Central memory CD4-positive, alpha-beta T cell (primary cell): ENCODE measurements around the gene CXCL6.

Source experiments
- DNase-seq: peaks from one replicate; pipeline ENCODE4 v3.0.0; 2022

CXCL6 gene

DNA sequence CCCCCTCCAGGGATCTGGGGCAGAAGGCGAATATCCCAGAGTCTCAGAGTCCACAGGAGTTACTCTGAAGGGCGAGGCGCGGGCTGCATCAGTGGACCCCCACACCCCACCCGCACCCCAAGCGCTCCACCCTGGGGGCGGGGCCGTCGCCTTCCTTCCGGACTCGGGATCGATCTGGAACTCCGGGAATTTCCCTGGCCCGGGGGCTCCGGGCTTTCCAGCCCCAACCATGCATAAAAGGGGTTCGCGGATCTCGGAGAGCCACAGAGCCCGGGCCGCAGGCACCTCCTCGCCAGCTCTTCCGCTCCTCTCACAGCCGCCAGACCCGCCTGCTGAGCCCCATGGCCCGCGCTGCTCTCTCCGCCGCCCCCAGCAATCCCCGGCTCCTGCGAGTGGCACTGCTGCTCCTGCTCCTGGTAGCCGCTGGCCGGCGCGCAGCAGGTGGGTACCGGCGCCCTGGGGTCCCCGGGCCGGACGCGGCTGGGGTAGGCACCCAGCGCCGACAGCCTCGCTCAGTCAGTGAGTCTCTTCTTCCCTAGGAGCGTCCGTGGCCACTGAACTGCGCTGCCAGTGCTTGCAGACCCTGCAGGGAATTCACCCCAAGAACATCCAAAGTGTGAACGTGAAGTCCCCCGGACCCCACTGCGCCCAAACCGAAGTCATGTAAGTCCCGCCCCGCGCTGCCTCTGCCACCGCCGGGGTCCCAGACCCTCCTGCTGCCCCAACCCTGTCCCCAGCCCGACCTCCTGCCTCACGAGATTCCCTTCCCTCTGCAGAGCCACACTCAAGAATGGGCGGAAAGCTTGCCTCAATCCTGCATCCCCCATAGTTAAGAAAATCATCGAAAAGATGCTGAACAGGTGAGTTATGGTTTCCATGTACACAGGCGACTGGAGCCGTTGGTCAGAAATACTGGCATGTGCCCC is 32.9 kb downstream of the CXCL6 start, which contains the start of gene CXCL1:
TSS of gene CXCL1 (plus strand) at position 264 of the 926 bp plus-strand sequence. CDS start at position 342, 78 bp downstream.
- no peak for DNase-seq

DNA sequence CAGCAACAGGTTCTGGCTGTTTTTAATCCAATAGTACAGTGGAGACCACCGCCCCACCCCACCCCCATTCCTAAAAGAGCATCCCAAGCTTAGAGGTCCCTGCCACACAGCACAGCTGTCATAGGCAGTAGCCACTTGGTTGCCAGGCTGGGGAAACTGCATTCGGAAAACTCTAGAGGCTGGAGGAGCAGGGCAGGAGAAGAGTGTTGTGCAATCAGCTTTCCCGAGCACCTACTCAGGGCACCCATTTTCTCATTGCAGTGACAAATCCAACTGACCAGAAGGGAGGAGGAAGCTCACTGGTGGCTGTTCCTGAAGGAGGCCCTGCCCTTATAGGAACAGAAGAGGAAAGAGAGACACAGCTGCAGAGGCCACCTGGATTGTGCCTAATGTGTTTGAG is 33.8 kb downstream of the CXCL6 start:
- no peak for DNase-seq

DNA sequence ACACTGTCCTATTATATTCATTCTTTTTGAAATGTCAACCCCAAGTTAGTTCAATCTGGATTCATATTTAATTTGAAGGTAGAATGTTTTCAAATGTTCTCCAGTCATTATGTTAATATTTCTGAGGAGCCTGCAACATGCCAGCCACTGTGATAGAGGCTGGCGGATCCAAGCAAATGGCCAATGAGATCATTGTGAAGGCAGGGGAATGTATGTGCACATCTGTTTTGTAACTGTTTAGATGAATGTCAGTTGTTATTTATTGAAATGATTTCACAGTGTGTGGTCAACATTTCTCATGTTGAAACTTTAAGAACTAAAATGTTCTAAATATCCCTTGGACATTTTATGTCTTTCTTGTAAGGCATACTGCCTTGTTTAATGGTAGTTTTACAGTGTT is 34.3 kb downstream of the CXCL6 start:
- no peak for DNase-seq

DNA sequence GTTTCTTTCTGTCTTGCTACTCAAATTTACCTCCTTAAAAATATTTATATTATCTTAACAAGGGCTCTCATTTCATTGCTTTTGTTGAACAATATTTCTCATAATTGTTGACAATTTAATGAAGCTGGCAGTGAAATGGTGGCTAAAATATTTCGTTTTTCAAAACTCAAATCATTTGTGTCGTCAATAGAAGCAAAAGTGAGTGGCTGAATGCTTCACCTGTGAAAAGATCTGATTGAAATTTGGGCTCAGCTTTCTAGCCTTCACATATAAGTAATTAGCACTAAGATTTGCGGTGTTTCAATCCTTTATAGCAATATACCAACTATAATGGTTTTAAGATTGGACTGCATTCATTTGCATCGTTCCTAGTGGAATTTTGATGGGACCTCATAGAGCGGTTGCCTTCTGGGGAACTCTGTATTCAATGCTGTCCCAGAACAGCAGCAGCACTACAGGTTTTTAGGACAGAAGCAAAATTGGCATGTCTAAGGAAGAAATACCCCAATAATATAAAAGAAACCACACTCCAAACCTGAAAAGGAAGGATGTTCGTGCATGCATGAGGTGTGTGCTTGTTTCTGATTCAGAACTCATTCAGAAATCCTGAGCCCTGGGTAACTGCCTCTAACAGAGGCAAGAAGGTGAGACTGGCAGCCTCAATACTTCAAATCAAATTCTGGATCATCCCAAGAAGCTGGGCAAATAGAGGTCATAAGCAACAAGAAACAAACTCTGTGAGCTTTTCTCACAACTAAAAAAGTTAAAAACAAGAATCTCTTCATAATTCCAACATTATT is 35.2 kb downstream of the CXCL6 start:
- no peak for DNase-seq

DNA sequence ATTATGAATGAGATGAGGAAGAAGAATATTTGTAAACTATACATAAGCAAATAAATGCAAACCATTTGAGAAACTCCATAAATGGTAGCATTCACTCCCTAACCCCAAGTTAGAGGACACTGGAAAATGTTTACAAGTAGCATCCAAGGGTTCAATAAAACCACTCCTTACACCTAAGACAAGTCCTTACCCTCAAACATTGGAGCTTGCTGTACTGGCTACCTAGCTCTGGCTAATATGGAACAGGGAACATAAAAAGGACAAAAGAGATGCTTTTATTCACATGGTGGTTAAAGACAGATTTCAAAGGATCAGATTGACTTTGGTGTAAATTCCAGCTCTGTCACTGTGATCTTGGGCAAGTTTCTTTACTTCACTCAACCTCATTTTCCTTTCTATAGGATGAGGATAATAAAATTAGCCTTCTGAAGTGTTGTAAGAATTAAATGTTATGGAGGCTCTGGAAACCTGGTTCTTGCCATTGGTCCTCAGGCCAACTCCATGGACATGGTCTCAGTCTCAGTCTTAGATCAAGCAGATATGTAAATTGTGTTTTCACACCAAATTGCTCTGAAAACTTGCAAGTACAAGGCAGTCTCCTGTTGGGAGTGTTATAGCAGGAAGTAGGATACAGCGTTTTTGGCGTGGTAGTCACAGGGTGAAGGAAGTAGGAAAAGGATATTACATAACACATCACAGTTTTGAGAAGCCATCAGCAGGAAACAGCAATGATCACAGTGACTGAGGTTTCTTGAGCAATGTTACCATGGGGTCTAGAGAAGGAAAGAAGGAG is 36.0 kb downstream of the CXCL6 start:
- no peak for DNase-seq

DNA sequence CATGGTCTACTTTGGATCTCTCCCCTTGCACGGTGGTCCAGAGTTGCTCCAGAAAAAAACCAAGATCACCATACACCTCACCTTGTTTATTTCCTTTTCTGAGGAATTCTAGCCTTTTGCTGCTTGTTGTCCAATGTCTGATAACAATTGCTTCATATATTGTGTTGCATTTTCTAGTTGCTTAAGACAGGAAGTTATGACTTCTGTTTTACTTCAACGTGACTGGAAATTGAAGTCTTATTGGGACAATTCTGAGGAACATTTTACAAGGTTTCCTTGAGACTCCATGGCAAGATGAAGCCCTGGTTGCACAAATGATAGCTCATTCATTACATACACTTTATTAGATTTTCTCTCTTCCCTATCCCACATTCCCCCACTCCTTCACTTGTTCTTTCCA is 37.9 kb downstream of the CXCL6 start:
- DNase-seq: no peak

DNA sequence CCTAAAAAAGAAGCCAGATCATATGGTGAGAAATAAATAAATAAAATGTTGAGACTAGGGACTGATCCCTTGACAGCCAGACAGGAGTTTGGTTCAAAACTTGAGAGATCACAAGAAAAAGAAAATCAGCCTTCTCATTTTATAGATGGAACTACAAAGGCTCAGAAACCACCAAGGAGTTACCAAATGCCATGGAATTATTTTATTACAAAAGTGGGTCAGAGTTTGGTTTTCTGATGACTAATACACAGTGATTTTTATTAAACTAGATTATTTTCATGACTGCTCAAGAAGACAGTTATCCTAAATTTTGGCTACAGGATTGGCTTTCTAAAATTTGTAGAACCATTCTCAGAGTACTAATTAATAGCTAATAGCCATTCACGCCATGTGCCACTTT is 38.9 kb downstream of the CXCL6 start:
- DNase-seq: no peak

DNA sequence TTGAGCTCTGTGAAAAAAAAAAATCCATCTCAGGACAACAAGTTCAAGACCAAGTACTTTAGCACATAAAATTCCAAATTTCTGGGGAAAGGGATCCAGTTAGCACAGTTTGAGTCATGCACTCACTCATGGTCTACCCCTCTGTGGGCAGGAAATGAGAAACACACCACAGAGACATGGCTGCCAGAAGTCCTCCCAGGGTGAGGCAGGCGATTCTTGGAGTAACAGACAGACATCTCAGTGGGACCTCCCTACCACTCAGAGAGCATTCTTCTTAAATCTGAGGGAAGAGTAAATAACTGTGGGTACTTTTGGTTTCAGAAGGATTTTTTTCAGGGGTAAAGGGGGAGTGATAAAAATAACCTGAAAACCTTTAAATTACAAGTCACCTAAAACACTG is 46.8 kb downstream of the CXCL6 start:
- no peak for DNase-seq

DNA sequence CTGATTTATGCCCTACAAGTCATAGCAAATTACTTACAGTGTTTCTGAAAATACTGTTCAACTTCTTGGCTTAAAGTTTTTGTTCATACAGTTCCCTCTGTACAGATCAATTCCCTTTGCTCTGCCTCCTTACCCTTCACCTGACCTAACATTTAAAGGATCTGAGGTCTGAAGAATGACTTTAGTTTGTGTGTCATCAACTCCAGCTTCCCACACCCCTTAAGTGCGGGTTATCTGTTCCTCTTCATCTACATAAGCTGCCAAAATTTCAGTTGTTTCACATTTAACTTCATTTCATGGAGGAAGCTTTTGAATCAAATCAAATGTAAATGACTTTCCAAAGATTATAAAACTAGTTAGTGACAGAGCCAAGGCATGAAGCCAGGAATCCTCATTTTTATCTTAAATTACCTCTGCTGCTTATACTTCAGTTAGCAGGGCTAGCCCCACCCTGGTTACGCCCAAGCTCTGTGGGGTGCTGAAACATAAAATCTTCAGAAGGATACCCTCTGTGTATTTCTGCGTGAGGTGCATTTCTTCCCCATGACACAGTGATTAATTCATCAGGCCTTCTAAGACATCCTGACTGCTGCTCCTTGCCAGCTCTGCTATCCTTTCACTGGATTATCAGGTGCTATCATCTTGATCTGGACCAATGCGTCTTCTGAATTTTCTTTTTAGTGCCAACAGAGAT is 49.2 kb downstream of the CXCL6 start:
- no peak for DNase-seq
